IPS-NIHi11 (cell line): ENCODE results near the gene CUX1.
A peak's percentile ranks its signal among the peaks of the same experiment; 100 is the strongest.
"Not testable (repeated sequence)": the region's sequence is repeated elsewhere in the genome, so short reads cannot be mapped to it uniquely, and the experiment has no call there.

Experiments used
- DNase-seq: peaks from one replicate; pipeline ENCODE4 v3.0.0; 2012; ENCODE audit warnings: mixed read lengths, low spot score

The CUX1 gene

GRCh38 chr7:101826081-101826835 lies 8.8 kb downstream of the CUX1 start:
- DNase-seq: no peak

- DNase-seq: no peak
Measured at GRCh38 chr7:101828301-101829020, 11.0 kb downstream of the CUX1 start.

- no peak for DNase-seq
Measured at GRCh38 chr7:101829374-101829773, 11.9 kb downstream of the CUX1 start.

- DNase-seq: no peak
Measured at GRCh38 chr7:101829821-101830220, 12.4 kb downstream of the CUX1 start.

GRCh38 chr7:101831396-101831795 lies 14.0 kb downstream of the CUX1 start:
- not testable (repeated sequence) for DNase-seq

- no peak for DNase-seq
Measured at GRCh38 chr7:101832205-101832631, 14.8 kb downstream of the CUX1 start.

GRCh38 chr7:101832685-101833375 lies 15.4 kb downstream of the CUX1 start:
- DNase-seq: no peak

GRCh38 chr7:101833799-101834198 lies 16.4 kb downstream of the CUX1 start:
- DNase-seq: no peak

- no peak for DNase-seq
Measured at GRCh38 chr7:101835136-101835535, 17.7 kb downstream of the CUX1 start.

GRCh38 chr7:101837433-101837832 lies 20.0 kb downstream of the CUX1 start:
- not testable (repeated sequence) for DNase-seq

GRCh38 chr7:101838837-101839483 lies 21.5 kb downstream of the CUX1 start:
- no peak for DNase-seq

- no peak for DNase-seq
Measured at GRCh38 chr7:101841328-101841727, 23.9 kb downstream of the CUX1 start.

- DNase-seq: peak; percentile 57
Measured at GRCh38 chr7:101843293-101844271, 26.2 kb downstream of the CUX1 start.

GRCh38 chr7:101845974-101846373 lies 28.5 kb downstream of the CUX1 start:
- DNase-seq: no peak

GRCh38 chr7:101846800-101847538 lies 29.5 kb downstream of the CUX1 start:
- no peak for DNase-seq

- DNase-seq: no peak
Measured at GRCh38 chr7:101848208-101848951, 31.0 kb downstream of the CUX1 start.

- not testable (repeated sequence) for DNase-seq
Measured at GRCh38 chr7:101849314-101849713, 31.9 kb downstream of the CUX1 start.

- DNase-seq: not testable (repeated sequence)
Measured at GRCh38 chr7:101852364-101852763, 34.9 kb downstream of the CUX1 start.

GRCh38 chr7:101853684-101854083 lies 36.3 kb downstream of the CUX1 start:
- DNase-seq: no peak
